Stimulated activated CD4-positive, alpha-beta T cell treated with anti-CD3 and anti-CD28 coated beads, Interleukin-12 subunit alpha, Interleukin-12 subunit beta, amount 100 ng/mL, for 48 hours (primary cell): ENCODE data around the gene PCDHB13.
"Not testable (repeated sequence)": the region's sequence is repeated elsewhere in the genome, so short reads cannot be mapped to it uniquely, and the experiment has no call there.

Experiments used
- DNase-seq, 3 donors: peaks; one replicate each; pipeline ENCODE4 v3.0.0-alpha.2; 2020; ENCODE audit warnings: low read depth in 2 of 3, low spot score in 1 of 3

PCDHB13 gene

GRCh38 chr5:141201126-141201525 lies 12.6 kb upstream of the PCDHB13 start:
- not testable (repeated sequence) for DNase-seq

- not testable (repeated sequence) for DNase-seq
Measured at GRCh38 chr5:141201646-141202045, 12.1 kb upstream of the PCDHB13 start.

GRCh38 chr5:141208478-141208877 lies 5.2 kb upstream of the PCDHB13 start, which contains the start of gene PCDHB12:
Gene PCDHB12, plus strand, starts transcription at chr5:141208719. Its CDS starts 189 bp downstream, at chr5:141208908.
- no peak for DNase-seq

- not testable (repeated sequence) for DNase-seq
Measured at GRCh38 chr5:141210281-141210680, 3.4 kb upstream of the PCDHB13 start.

- not testable (repeated sequence) for DNase-seq
Measured at GRCh38 chr5:141210849-141211248, 2.9 kb upstream of the PCDHB13 start.

GRCh38 chr5:141214583-141214982 lies 864 bp downstream of the PCDHB13 start:
- DNase-seq, result not testable (repeated sequence)

GRCh38 chr5:141215504-141215903 lies 1.8 kb downstream of the PCDHB13 start:
- not testable (repeated sequence) for DNase-seq

- not testable (repeated sequence) for DNase-seq
Measured at GRCh38 chr5:141216035-141216434, 2.3 kb downstream of the PCDHB13 start.

- no peak for DNase-seq
Measured at GRCh38 chr5:141223112-141223783, 9.5 kb downstream of the PCDHB13 start, which contains the start of gene PCDHB14. Gene PCDHB14, plus strand, starts transcription at chr5:141223343. Its CDS starts 163 bp downstream, at chr5:141223506.

- DNase-seq, result not testable (repeated sequence)
Measured at GRCh38 chr5:141224844-141225243, 11.1 kb downstream of the PCDHB13 start.

GRCh38 chr5:141225421-141225820 lies 11.7 kb downstream of the PCDHB13 start:
- not testable (repeated sequence) for DNase-seq

- no peak for DNase-seq
Measured at GRCh38 chr5:141234109-141234667, 20.5 kb downstream of the PCDHB13 start.

GRCh38 chr5:141235922-141236321 lies 22.2 kb downstream of the PCDHB13 start:
- not testable (repeated sequence) for DNase-seq

GRCh38 chr5:141236516-141237313 lies 23.0 kb downstream of the PCDHB13 start:
- no peak for DNase-seq

- DNase-seq, result no peak
Measured at GRCh38 chr5:141241496-141241895, 27.8 kb downstream of the PCDHB13 start.

- no peak for DNase-seq
Measured at GRCh38 chr5:141245250-141245717, 31.6 kb downstream of the PCDHB13 start, which contains the start of gene PCDHB15. Gene PCDHB15, plus strand, starts transcription at chr5:141245395. Its CDS starts 184 bp downstream, at chr5:141245579.

GRCh38 chr5:141246971-141247370 lies 33.3 kb downstream of the PCDHB13 start:
- not testable (repeated sequence) for DNase-seq

GRCh38 chr5:141247434-141247833 lies 33.7 kb downstream of the PCDHB13 start:
- DNase-seq, result not testable (repeated sequence)

GRCh38 chr5:141250576-141250975 lies 36.9 kb downstream of the PCDHB13 start:
- no peak for DNase-seq

GRCh38 chr5:141258464-141258863 lies 44.7 kb downstream of the PCDHB13 start:
- no peak for DNase-seq

GRCh38 chr5:141258948-141259347 lies 45.2 kb downstream of the PCDHB13 start:
- no peak for DNase-seq
